ENCODE results near the gene CTIF.

GRCh38 chr18:48674758-48675351 is 136.0 kb downstream of the CTIF start:
- no peak for TF ChIP-seq CTCF (IDR thresholded peaks at IDR 0.05)
- no peak for TF ChIP-seq POLR2AphosphoS5 (IDR thresholded peaks at IDR 0.05; ENCODE audit: low read depth, low read length)
- TF ChIP-seq TCF7L2 (IDR thresholded peaks at IDR 0.05; ENCODE audit: low read depth, low read length), result no peak
- no peak for TF ChIP-seq SIN3A (IDR thresholded peaks at IDR 0.05; ENCODE audit: borderline replicate concordance, insufficient read depth, low read depth, low read length)
